Ishikawa (cell line): ENCODE data around the gene VPS39.

Experiments
- EGR1 ChIP-seq: IDR thresholded peaks from 2 replicates; pipeline ENCODE4 v1.6.1; 2012
- EP300 ChIP-seq: IDR thresholded peaks from 2 replicates; pipeline ENCODE4 v1.6.1; 2012; ENCODE audit warnings: borderline replicate concordance
- NFIC ChIP-seq: IDR thresholded peaks from 2 replicates; pipeline ENCODE4 v1.6.1; 2012
- RAD21 ChIP-seq: IDR thresholded peaks from 2 replicates; pipeline ENCODE4 v1.6.1; 2012; ENCODE audit warnings: low read depth
- TAF1 ChIP-seq: IDR thresholded peaks from 2 replicates; pipeline ENCODE4 v1.6.1; 2012; ENCODE audit warnings: low read depth, mild to moderate bottlenecking
- TEAD4 ChIP-seq: IDR thresholded peaks from 2 replicates; pipeline ENCODE4 v1.6.1; 2012
- TF ChIP-seq, protein P1 (sequence below): IDR thresholded peaks from 2 replicates; pipeline ENCODE4 v1.6.1; 2012
- TF ChIP-seq, protein P2 (sequence below): IDR thresholded peaks from 2 replicates; pipeline ENCODE4 v1.6.1; 2012

DNA sequence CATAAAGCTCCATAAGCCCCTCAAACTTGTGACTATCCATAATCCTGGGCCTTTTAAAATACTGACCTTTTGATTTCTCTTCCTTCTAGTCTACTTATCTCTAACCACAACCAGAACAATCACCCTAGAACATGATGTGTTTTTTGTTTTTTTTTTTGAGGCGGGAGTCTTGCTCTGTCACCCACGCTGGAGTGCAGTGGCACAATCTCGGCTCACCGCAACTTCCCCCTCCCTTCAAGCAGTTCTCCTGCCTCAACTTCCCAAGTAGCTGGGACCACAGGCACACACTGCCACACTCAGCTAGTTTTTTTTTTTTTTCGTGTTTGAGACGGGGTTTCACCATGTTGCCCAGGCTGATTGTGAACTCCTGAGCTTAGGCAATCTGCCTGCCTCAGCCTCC lies 25.1 kb downstream of the VPS39 start:
- no peak for TF ChIP-seq EP300
- TF ChIP-seq EGR1 = no peak
- TF ChIP-seq, protein P1, sequence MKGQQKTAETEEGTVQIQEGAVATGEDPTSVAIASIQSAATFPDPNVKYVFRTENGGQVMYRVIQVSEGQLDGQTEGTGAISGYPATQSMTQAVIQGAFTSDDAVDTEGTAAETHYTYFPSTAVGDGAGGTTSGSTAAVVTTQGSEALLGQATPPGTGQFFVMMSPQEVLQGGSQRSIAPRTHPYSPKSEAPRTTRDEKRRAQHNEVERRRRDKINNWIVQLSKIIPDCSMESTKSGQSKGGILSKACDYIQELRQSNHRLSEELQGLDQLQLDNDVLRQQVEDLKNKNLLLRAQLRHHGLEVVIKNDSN = no peak
- no peak for TF ChIP-seq TAF1
- no peak for TF ChIP-seq NFIC
- TF ChIP-seq, protein P2, sequence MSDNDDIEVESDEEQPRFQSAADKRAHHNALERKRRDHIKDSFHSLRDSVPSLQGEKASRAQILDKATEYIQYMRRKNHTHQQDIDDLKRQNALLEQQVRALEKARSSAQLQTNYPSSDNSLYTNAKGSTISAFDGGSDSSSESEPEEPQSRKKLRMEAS = no peak
- TF ChIP-seq TEAD4 = no peak
- no peak for TF ChIP-seq RAD21
